ENCODE data around the gene IL22RA2. TPM values are rescaled to one million over a fixed set of nuclear protein-coding genes. Genes with fewer than 3 reads are reported as not detected.

Gene IL22RA2
- total RNA-seq, 1 donor from 2014 or later, result not detected

DNA sequence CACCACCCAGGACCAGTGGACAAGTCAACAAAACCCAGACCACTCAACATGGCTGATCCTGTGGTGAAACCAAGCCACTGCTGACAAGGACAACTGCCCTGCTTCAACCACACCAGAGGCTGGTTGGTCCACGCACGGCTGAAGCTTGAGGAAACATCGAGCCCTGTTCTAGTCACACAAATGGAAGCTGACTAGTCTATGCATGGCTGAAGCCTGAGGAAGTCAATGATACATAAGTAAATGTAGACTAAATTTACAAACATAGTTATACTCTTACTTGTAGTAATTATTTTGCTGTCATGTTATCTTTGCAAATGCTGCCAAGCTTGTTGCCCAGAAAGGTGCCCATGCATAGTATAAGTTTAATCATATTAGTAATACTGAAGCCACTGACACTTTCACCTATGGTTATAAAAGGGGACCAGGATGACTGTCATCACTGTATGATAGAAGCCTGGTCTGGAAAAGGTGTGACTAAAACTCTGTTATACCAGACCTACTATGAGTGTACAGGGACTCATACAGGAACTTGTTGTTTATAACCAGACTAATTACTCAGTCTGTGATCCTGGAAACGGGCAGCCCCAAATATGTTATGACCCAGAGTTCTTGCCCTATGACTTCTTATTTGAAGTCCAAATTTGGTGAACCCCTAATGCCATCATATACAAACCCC, 5.6 kb downstream of the IL22RA2 start:
- Mint-ChIP-seq H3K27me3 (no peaks in the 10 kb centered on the region), H3K4me3 (no peak overlapping the region), H3K36me3 (ENCODE audit: low read depth) (peaks cover 9% of the 10 kb centered on the region), H3K4me1 (peaks cover 38% of the 10 kb centered on the region), H3K9me3 (peaks cover 25% of the 10 kb centered on the region), H3K27ac (peak overlapping the region; percentile 11)
- no peak for DNase-seq
- intact Hi-C loops (cut with micrococcal nuclease), result loop anchor here (2.0 kb wide), 2 partner anchors 51 to 73 kb away; partner anchors contain the start of gene IFNGR1

DNA sequence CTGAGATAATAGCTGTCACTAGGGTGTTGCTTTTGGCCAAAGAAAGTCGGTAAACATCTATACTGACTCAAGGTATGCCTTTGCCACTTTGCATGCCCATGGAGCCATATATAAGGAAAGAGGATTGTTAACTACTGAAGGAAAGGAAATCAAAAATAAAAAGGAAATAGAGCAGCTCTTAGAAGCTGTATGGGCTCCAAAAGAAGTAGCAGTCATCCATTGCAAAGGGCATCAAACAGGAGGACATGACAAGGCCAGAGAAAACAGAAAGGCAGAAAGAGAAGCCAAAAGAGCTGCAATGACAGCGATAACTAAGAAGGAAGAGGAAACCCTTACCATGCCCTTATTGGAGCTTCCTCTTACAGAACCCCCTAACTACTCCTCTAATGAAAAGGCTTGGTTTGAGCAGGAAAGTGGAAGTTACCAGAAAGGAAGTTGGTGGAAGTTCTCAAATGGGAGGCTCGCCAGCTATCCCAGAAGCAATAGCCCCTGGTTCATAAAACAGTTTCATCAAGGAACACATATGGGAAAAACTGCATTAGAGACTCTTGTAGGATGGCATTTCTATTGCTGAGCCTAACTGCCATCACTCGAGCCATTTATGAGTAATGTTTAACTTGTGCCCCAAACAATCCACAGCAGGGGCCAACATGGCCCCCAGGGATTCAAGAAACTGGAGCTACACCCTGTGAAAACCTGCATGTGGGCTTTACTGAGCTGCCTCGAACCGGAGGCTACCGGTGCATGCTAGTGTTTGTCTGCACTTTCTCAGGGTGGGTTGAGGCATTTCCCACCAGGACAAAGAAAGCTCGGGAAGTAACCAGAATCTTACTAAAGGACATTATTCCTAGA, 7.0 kb downstream of the IL22RA2 start:
- peaks cover 40% of the 10 kb centered on the region for H3K4me1 Mint-ChIP-seq
- no peak overlapping the region for H3K27ac Mint-ChIP-seq
- no peaks in the 10 kb centered on the region for H3K27me3 Mint-ChIP-seq
- H3K9me3 Mint-ChIP-seq, result peaks cover 25% of the 10 kb centered on the region
- no peak for DNase-seq
- H3K36me3 Mint-ChIP-seq (ENCODE audit: low read depth), result peaks cover 11% of the 10 kb centered on the region
- H3K4me3 Mint-ChIP-seq, result peak overlapping the region; percentile 1
- intact Hi-C loops (cut with micrococcal nuclease), result loop anchor here (2.0 kb wide), 1 partner anchor 72 kb away; no protein-coding TSS in a partner anchor

DNA sequence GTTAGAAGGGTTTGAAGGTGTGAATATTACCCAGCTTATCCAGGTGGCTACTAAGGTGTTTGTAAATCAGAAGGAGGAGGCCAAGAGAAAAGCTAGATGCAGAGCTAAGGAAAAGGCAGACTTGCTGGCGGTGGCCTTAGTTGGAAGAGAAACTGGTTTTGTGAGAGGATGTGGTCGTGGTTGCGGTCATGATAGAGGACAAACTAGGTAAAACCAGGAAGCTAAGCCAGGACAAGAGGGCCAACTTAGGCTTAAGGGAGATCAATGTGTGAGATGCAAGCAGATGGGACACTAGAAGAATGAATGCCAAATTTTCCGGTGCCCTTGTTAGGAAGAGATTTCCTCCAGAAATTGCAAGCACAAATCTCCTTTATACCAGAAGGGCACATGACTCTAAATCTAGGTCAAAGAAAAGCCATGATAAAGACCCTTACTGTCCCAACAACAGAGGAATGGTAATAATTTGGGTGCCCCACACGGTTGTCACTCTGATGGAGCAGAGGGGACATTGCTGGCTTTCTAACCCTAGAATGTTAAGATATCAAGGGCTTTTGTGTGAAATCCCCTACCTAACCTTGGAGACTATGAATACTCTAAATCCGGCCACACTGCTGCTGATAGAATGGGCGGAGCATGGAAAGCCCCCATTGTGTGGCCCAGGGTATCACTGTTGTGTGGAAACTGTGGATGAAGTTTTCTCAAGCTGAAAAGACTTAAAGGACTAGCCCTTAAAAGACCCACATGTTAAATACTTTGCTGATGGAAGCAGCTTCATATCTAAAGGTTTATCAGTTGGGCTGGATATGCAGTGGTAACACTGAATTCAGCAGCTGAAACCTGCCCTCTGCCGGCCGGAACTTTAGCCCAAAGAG, 7.8 kb downstream of the IL22RA2 start:
- H3K27me3 Mint-ChIP-seq, result no peaks in the 10 kb centered on the region
- peaks cover 34% of the 10 kb centered on the region for H3K4me1 Mint-ChIP-seq
- intact Hi-C loops (cut with micrococcal nuclease), result loop anchor here (2.0 kb wide), 1 partner anchor 71 kb away; no protein-coding TSS in a partner anchor
- peaks cover 11% of the 10 kb centered on the region for H3K36me3 Mint-ChIP-seq (ENCODE audit: low read depth)
- H3K4me3 Mint-ChIP-seq, result peak overlapping the region; percentile 7
- H3K9me3 Mint-ChIP-seq, result peaks cover 25% of the 10 kb centered on the region
- H3K27ac Mint-ChIP-seq, result peak overlapping the region; percentile 41
- DNase-seq, result peak; percentile 88

DNA sequence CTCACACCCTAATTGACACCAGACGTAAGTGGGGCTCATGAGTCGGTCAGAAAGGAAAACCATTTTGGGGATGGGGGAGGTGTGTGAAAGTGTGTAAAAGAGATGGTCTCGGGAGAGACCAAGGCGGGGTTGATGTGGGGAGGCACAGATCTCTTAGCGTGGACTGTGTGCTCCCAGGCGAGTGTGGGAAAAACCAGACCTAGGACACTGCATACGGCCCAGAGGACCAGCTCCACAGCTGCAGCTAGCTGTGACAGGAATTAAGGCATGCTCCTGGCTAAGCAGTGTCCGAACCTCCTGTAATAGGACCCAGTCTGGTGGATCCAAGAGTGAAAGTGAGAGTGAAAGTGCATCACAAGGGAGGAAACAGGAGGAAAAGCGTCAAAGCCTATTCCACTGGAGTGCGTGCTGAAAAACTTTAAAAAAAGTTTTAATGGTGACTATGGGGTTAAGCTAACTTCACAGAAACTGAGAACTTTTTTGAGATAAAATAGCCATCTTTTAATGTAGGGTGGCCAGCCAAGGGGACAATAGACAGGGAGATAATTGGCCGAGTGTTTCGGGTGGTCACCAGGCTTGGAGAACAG, 9.6 kb downstream of the IL22RA2 start:
- no peak for DNase-seq
- peaks cover 2% of the 10 kb centered on the region for H3K27me3 Mint-ChIP-seq
- intact Hi-C loops (cut with micrococcal nuclease), result no loop called here
- H3K27ac Mint-ChIP-seq, result no peak overlapping the region
- H3K36me3 Mint-ChIP-seq (ENCODE audit: low read depth), result peaks cover 14% of the 10 kb centered on the region
- H3K9me3 Mint-ChIP-seq, result peaks cover 22% of the 10 kb centered on the region
- H3K4me3 Mint-ChIP-seq, result no peak overlapping the region
- H3K4me1 Mint-ChIP-seq, result peaks cover 40% of the 10 kb centered on the region

DNA sequence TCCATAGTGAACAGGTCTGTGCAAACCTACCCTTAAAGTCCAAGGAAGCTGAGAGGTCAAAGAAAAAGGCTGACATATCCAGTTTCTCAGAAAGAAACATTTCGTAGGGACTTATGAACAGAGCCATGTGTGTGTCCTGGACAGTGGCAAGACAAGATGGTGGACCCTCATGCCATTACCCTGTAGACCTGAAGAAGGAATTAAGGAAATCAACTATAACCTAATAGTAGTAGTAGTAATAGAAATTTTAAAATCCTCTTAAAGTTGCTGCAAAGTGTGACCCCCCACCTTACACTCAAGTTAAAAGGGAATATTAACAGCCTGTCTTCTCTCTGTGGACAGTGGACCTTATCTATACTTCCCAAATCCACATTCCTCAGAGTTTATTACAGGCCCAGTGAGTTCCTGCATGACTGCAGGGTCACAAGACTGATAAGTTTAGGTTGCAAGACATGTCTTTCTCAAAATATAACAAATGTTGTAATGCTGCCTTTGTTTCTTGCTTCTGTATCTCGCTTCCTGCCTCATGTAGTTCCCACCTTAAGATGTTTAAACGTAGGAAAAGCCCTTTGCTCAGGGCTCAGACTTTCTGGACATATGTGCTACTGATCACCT, 10.6 kb downstream of the IL22RA2 start:
- Mint-ChIP-seq H3K4me1 (peaks cover 39% of the 10 kb centered on the region), H3K4me3 (no peak overlapping the region), H3K36me3 (ENCODE audit: low read depth) (peaks cover 16% of the 10 kb centered on the region), H3K27ac (no peak overlapping the region), H3K9me3 (peaks cover 24% of the 10 kb centered on the region), H3K27me3 (peaks cover 2% of the 10 kb centered on the region)
- intact Hi-C loops (cut with micrococcal nuclease), result no loop called here
- no peak for DNase-seq

DNA sequence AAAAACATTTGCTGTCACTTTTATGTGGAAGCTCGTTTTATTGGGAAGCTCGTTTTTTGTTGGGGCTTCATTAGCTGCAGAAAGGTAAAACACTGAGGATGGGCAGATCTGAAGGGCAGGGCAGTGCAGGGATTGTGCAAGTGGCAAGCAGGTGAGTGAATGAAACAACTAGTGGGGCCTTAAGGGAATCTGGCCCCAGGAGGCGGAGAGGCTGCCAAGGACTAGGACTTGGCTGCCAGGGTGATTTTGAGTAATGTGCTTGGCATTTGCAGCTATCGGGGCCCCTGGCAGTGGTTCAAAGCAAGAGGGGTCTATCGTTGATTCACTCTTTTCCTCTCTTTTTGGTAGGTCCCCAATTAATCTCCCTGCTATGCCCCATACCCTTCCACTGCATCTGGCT, 11.5 kb downstream of the IL22RA2 start:
- no peak overlapping the region for H3K4me3 Mint-ChIP-seq
- no peak for DNase-seq
- intact Hi-C loops (cut with micrococcal nuclease), result no loop called here
- H3K36me3 Mint-ChIP-seq (ENCODE audit: low read depth), result peaks cover 17% of the 10 kb centered on the region
- H3K9me3 Mint-ChIP-seq, result peaks cover 18% of the 10 kb centered on the region
- H3K4me1 Mint-ChIP-seq, result peaks cover 37% of the 10 kb centered on the region
- no peak overlapping the region for H3K27ac Mint-ChIP-seq
- peaks cover 2% of the 10 kb centered on the region for H3K27me3 Mint-ChIP-seq

DNA sequence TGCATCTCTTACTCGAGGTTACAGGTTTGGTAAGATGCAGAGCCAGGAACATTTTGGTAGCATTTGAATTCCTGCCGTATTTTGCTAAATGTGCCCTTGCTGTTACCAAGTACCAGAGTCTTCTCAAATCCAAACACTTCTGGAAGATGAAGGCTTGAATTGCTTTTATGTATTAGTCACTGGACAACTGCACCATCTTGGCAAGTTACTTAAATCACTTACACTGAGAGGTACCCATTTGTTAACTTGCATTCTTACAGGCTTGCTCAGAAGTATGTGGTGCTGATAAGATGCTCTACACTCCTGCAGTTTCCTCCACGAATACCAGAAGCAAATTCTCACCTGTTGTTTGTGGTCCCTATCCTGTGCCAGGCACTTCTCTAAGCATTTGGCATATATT, 12.7 kb downstream of the IL22RA2 start:
- no peak for DNase-seq
- Mint-ChIP-seq H3K27me3 (peaks cover 2% of the 10 kb centered on the region), H3K9me3 (peaks cover 14% of the 10 kb centered on the region), H3K4me1 (peaks cover 41% of the 10 kb centered on the region), H3K27ac (no peak overlapping the region), H3K36me3 (ENCODE audit: low read depth) (peaks cover 18% of the 10 kb centered on the region), H3K4me3 (no peak overlapping the region)
- intact Hi-C loops (cut with micrococcal nuclease), result no loop called here

DNA sequence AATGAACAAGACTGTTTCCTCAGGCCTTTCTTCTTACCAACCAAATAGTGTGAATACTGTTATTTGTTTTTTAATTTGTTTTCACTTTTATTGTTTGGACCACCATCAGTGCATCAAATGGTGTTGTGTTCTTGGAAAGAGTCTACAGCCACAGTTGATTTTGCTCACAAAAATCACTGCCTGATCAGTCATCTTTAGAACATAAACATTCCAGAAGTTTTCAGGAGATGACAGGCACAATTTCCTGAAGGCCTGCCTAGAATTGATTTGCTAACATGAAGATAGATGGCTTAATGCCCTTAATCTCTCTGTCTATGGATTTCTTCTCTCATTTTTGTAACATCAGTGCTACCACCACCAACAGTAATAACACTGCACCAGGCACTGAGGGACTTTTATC, 13.5 kb downstream of the IL22RA2 start:
- DNase-seq, result no peak
- peaks cover 2% of the 10 kb centered on the region for H3K27me3 Mint-ChIP-seq
- no peak overlapping the region for H3K27ac Mint-ChIP-seq
- intact Hi-C loops (cut with micrococcal nuclease), result loop anchor here (5.0 to 10.0 kb wide), 2 partner anchors 128 to 235 kb away; no protein-coding TSS in a partner anchor
- H3K36me3 Mint-ChIP-seq (ENCODE audit: low read depth), result peaks cover 21% of the 10 kb centered on the region
- no peak overlapping the region for H3K4me3 Mint-ChIP-seq
- H3K4me1 Mint-ChIP-seq, result peaks cover 37% of the 10 kb centered on the region
- H3K9me3 Mint-ChIP-seq, result peaks cover 14% of the 10 kb centered on the region

DNA sequence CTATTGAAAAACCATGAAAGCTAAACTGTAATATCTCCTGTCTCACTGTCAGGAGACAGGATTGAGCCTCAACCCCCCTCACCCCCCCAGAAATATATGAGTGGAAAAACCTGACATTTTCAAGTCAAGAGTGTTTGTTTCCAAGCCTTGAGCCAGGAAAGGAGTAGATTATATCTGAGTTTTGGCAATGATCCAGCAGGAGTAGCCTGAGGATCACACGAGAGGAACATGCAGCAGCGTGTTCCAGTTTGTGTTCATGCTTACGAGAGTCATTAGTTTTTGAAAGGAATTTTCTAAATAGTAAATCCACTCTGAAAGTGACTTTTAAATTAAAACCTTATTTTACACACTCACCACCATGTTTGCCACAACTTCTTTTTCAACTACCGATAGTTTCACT, 15.8 kb downstream of the IL22RA2 start:
- Mint-ChIP-seq H3K27me3 (peaks cover 2% of the 10 kb centered on the region), H3K4me3 (no peak overlapping the region), H3K4me1 (peaks cover 28% of the 10 kb centered on the region), H3K9me3 (peaks cover 7% of the 10 kb centered on the region), H3K36me3 (ENCODE audit: low read depth) (peaks cover 15% of the 10 kb centered on the region), H3K27ac (no peak overlapping the region)
- intact Hi-C loops (cut with micrococcal nuclease), result loop anchor here (5.0 to 10.0 kb wide), 2 partner anchors 125 to 237 kb away; no protein-coding TSS in a partner anchor
- no peak for DNase-seq

DNA sequence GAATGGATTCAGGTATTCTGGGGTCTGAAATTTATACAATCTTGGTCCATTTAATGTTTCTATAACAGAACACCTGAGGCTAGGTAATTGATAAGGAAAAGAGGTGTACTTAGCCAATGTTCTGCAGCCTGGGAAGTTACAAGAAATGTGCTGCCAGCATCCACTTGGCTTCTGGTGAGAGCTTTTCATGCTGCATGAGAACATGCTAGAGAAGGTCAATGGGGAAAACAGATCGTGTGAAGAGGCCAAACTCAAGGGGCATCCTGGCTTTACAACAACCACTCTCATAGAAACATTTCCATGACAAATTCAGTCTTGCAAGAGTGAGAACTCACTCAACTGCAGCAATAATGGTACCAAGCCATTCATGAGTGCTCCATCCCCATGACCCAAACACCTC, 16.8 kb downstream of the IL22RA2 start:
- H3K4me3 Mint-ChIP-seq, result peak overlapping the region; percentile 37
- H3K27ac Mint-ChIP-seq, result no peak overlapping the region
- H3K9me3 Mint-ChIP-seq, result peaks cover 7% of the 10 kb centered on the region
- peaks cover 26% of the 10 kb centered on the region for H3K4me1 Mint-ChIP-seq
- intact Hi-C loops (cut with micrococcal nuclease), result loop anchor here (5.0 to 10.0 kb wide), 2 partner anchors 124 to 238 kb away; no protein-coding TSS in a partner anchor
- H3K36me3 Mint-ChIP-seq (ENCODE audit: low read depth), result peaks cover 16% of the 10 kb centered on the region
- DNase-seq, result no peak
- peaks cover 2% of the 10 kb centered on the region for H3K27me3 Mint-ChIP-seq

DNA sequence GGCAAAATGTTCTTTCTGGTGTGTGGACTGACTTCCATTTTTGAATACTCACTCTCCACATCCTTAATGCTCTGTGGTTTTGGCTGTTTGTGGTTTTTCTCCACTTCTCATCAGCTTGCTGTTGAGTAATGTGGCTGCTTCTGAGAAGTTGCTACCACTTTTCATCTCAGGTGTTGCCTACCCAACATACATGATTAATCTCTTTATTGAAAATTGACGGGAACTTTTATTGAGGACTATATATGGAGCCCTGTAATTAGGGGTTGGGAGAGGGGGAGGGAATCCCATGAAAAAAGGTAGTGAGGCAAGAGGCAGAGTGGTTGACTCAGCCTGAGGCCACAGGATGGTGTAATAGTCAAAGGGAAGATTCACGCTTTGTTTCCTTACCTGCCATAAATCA, 17.6 kb downstream of the IL22RA2 start:
- Mint-ChIP-seq H3K4me3 (peak overlapping the region; percentile 66), H3K9me3 (peaks cover 13% of the 10 kb centered on the region), H3K27me3 (peaks cover 2% of the 10 kb centered on the region), H3K27ac (peak overlapping the region; percentile 73), H3K4me1 (peaks cover 24% of the 10 kb centered on the region), H3K36me3 (ENCODE audit: low read depth) (peaks cover 16% of the 10 kb centered on the region)
- peak; percentile 90 for DNase-seq
- intact Hi-C loops (cut with micrococcal nuclease), result loop anchor here (1.0 to 10.0 kb wide), 5 partner anchors 53 to 239 kb away; partner anchors contain the start of gene IFNGR1

DNA sequence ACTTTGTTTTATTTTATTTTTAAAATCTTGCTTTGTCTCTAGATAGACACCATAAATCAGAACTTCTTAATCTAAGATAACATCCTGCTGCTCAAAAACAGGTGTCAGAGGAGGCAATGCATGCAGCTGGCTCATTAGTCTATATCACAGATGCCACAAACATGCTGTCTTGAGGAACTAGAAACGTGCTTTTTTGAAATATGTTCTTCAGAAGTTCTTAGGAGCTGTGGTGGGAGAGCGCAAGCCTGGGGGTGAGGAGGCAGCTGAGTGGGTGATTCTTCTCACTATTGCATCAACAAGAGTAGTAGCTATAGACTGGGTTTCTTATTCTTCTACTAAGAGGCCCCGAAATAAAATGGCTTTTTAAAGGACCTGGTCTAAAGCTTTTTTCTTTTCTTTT, 23.4 kb downstream of the IL22RA2 start:
- H3K4me1 Mint-ChIP-seq, result peaks cover 5% of the 10 kb centered on the region
- peaks cover 10% of the 10 kb centered on the region for H3K9me3 Mint-ChIP-seq
- H3K36me3 Mint-ChIP-seq (ENCODE audit: low read depth), result peaks cover 6% of the 10 kb centered on the region
- H3K27me3 Mint-ChIP-seq, result peaks cover 12% of the 10 kb centered on the region
- peak; percentile 39 for DNase-seq
- H3K4me3 Mint-ChIP-seq, result no peak overlapping the region
- intact Hi-C loops (cut with micrococcal nuclease), result loop anchor here (10.0 kb wide), 1 partner anchor 245 kb away; no protein-coding TSS in a partner anchor
- no peak overlapping the region for H3K27ac Mint-ChIP-seq

DNA sequence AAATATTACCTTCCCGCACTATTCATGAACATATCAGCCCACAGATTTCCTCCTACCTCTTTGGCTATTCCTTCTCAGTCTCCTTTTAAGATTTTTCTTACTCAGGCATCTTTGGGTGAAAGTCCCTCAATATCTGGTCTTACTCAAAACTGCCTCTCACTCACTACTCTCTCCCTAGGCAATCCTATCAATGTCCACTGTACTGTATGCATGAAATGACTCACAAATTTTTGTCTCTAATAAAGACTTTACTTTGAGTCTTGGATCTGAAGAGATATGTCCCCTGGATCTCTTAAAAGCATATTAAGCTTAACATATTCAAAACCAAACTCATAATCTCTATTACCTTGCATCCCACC, 24.4 kb downstream of the IL22RA2 start:
- intact Hi-C loops (cut with micrococcal nuclease), result no loop called here

More for the DNA sequence above, 24.4 kb downstream of the IL22RA2 start:
- no peak overlapping the region for H3K27ac Mint-ChIP-seq
- DNase-seq, result no peak
- peaks cover 4% of the 10 kb centered on the region for H3K4me1 Mint-ChIP-seq
- H3K4me3 Mint-ChIP-seq, result no peak overlapping the region
- peaks cover 16% of the 10 kb centered on the region for H3K27me3 Mint-ChIP-seq
- H3K9me3 Mint-ChIP-seq, result peaks cover 15% of the 10 kb centered on the region
- H3K36me3 Mint-ChIP-seq (ENCODE audit: low read depth), result peaks cover 3% of the 10 kb centered on the region
